ENCODE data around the gene HIF1A.

DNA sequence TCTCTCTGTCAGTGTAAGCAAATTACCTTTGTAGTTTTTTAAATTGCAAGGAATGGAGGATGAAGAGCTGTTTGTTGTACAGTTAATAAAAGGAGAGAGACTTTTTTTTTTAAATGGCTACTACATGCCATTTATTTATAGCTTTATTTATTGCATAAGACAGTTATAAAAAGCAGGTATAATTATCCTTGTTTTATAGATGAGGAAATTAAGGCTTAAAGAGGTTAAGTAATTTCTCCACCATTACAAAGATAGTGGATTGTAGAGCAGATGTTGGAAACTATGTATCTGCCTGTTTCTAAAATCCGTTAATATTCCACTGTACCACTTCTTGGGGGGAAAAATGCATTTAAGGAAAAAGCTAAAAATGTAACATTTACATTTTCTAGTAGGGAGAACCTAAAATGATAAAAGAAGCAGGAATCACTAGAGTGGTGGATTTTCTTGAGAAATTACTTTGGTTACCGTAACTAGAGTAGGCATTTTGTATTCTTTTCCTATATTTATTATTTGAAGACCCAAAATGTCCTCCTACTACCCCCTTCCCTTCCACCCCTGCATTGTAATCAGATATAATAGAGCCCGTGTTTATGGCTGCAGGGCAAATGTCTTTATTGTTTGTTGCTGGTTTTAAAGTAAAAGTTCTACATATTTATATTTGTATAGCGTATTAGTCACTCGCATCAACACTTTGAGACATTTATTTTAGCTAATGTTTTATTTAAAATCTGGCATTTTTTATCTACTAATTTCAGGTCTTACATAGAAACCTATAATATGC lies 69.2 kb downstream of the HIF1A start:
- TF ChIP-seq, protein P1, sequence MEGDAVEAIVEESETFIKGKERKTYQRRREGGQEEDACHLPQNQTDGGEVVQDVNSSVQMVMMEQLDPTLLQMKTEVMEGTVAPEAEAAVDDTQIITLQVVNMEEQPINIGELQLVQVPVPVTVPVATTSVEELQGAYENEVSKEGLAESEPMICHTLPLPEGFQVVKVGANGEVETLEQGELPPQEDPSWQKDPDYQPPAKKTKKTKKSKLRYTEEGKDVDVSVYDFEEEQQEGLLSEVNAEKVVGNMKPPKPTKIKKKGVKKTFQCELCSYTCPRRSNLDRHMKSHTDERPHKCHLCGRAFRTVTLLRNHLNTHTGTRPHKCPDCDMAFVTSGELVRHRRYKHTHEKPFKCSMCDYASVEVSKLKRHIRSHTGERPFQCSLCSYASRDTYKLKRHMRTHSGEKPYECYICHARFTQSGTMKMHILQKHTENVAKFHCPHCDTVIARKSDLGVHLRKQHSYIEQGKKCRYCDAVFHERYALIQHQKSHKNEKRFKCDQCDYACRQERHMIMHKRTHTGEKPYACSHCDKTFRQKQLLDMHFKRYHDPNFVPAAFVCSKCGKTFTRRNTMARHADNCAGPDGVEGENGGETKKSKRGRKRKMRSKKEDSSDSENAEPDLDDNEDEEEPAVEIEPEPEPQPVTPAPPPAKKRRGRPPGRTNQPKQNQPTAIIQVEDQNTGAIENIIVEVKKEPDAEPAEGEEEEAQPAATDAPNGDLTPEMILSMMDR (IDR thresholded peaks at IDR 0.05; ENCODE audit: low read depth, low read length, missing input control) = no peak
- TF ChIP-seq EGR1 (IDR thresholded peaks at IDR 0.05; ENCODE audit: low read depth in 2 of 2) (no peak), TAF1 (conservative IDR thresholded peaks at IDR 0.05) (no peak), GABPA (IDR thresholded peaks at IDR 0.05 in 1 of 2, conservative IDR thresholded peaks at IDR 0.05 in 1 of 2) (no peak), SP1 (IDR thresholded peaks at IDR 0.05) (no peak), RAD21 (IDR thresholded peaks at IDR 0.05) (no peak), JUND (IDR thresholded peaks at IDR 0.05) (no peak), RXRA (IDR thresholded peaks at IDR 0.05) (no peak), NR2F2 (IDR thresholded peaks at IDR 0.05) (no peak)
- TF ChIP-seq, protein P2, sequence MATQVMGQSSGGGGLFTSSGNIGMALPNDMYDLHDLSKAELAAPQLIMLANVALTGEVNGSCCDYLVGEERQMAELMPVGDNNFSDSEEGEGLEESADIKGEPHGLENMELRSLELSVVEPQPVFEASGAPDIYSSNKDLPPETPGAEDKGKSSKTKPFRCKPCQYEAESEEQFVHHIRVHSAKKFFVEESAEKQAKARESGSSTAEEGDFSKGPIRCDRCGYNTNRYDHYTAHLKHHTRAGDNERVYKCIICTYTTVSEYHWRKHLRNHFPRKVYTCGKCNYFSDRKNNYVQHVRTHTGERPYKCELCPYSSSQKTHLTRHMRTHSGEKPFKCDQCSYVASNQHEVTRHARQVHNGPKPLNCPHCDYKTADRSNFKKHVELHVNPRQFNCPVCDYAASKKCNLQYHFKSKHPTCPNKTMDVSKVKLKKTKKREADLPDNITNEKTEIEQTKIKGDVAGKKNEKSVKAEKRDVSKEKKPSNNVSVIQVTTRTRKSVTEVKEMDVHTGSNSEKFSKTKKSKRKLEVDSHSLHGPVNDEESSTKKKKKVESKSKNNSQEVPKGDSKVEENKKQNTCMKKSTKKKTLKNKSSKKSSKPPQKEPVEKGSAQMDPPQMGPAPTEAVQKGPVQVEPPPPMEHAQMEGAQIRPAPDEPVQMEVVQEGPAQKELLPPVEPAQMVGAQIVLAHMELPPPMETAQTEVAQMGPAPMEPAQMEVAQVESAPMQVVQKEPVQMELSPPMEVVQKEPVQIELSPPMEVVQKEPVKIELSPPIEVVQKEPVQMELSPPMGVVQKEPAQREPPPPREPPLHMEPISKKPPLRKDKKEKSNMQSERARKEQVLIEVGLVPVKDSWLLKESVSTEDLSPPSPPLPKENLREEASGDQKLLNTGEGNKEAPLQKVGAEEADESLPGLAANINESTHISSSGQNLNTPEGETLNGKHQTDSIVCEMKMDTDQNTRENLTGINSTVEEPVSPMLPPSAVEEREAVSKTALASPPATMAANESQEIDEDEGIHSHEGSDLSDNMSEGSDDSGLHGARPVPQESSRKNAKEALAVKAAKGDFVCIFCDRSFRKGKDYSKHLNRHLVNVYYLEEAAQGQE (IDR thresholded peaks at IDR 0.05) = no peak
- TF ChIP-seq, protein P3, sequence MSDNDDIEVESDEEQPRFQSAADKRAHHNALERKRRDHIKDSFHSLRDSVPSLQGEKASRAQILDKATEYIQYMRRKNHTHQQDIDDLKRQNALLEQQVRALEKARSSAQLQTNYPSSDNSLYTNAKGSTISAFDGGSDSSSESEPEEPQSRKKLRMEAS (IDR thresholded peaks at IDR 0.05) = no peak
- TF ChIP-seq, protein P4, sequence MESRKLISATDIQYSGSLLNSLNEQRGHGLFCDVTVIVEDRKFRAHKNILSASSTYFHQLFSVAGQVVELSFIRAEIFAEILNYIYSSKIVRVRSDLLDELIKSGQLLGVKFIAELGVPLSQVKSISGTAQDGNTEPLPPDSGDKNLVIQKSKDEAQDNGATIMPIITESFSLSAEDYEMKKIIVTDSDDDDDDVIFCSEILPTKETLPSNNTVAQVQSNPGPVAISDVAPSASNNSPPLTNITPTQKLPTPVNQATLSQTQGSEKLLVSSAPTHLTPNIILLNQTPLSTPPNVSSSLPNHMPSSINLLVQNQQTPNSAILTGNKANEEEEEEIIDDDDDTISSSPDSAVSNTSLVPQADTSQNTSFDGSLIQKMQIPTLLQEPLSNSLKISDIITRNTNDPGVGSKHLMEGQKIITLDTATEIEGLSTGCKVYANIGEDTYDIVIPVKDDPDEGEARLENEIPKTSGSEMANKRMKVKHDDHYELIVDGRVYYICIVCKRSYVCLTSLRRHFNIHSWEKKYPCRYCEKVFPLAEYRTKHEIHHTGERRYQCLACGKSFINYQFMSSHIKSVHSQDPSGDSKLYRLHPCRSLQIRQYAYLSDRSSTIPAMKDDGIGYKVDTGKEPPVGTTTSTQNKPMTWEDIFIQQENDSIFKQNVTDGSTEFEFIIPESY (IDR thresholded peaks at IDR 0.05) = no peak
- TF ChIP-seq, protein P5, sequence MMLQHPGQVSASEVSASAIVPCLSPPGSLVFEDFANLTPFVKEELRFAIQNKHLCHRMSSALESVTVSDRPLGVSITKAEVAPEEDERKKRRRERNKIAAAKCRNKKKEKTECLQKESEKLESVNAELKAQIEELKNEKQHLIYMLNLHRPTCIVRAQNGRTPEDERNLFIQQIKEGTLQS (IDR thresholded peaks at IDR 0.05) = no peak

Data from liver (tissue), 3 donors.